Hepatocyte (in vitro differentiated cells): ENCODE results near the gene OSBPL2.

Experiments
- EZH2 ChIP-seq: fragments of 200-600 bp; sonication (generic); IDR thresholded peaks from 2 replicates; pipeline ENCODE4 v1.6.1; 2016; ENCODE audit warnings: antibody characterized with exemption, mild to moderate bottlenecking, borderline replicate concordance
- TF ChIP-seq, protein P1 (sequence below): fragments of 200-600 bp; sonication (generic); IDR thresholded peaks from 2 replicates; pipeline ENCODE4 v1.5.1; 2016; ENCODE audit warnings: antibody characterized with exemption, mild to moderate bottlenecking; ENCODE audit not compliant: poor library complexity

DNA sequence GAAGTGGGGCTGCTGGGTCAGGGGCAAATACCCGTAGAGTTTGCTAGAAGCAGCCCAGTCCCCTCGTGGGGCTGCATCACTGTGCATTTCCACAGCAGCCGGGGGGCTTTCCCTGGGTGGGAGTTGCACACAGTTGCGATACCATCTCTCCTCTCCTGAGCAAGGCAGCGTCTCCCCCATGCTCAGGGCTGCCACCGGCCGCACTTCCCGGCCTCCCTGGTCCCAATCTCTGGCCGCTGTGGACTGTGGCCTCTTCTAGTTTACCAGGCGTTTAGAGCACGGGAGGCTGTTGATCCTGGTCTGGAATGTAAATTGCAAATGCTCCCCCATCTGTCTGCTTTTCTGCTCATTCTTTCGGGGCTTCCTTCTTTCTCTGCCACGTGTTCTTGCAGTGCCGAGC, 31.1 kb downstream of the OSBPL2 start:
- TF ChIP-seq, protein P1, sequence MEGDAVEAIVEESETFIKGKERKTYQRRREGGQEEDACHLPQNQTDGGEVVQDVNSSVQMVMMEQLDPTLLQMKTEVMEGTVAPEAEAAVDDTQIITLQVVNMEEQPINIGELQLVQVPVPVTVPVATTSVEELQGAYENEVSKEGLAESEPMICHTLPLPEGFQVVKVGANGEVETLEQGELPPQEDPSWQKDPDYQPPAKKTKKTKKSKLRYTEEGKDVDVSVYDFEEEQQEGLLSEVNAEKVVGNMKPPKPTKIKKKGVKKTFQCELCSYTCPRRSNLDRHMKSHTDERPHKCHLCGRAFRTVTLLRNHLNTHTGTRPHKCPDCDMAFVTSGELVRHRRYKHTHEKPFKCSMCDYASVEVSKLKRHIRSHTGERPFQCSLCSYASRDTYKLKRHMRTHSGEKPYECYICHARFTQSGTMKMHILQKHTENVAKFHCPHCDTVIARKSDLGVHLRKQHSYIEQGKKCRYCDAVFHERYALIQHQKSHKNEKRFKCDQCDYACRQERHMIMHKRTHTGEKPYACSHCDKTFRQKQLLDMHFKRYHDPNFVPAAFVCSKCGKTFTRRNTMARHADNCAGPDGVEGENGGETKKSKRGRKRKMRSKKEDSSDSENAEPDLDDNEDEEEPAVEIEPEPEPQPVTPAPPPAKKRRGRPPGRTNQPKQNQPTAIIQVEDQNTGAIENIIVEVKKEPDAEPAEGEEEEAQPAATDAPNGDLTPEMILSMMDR: no peak
- no peak for TF ChIP-seq EZH2
